Measurements from ENCODE around the gene CFAP119.

DNA sequence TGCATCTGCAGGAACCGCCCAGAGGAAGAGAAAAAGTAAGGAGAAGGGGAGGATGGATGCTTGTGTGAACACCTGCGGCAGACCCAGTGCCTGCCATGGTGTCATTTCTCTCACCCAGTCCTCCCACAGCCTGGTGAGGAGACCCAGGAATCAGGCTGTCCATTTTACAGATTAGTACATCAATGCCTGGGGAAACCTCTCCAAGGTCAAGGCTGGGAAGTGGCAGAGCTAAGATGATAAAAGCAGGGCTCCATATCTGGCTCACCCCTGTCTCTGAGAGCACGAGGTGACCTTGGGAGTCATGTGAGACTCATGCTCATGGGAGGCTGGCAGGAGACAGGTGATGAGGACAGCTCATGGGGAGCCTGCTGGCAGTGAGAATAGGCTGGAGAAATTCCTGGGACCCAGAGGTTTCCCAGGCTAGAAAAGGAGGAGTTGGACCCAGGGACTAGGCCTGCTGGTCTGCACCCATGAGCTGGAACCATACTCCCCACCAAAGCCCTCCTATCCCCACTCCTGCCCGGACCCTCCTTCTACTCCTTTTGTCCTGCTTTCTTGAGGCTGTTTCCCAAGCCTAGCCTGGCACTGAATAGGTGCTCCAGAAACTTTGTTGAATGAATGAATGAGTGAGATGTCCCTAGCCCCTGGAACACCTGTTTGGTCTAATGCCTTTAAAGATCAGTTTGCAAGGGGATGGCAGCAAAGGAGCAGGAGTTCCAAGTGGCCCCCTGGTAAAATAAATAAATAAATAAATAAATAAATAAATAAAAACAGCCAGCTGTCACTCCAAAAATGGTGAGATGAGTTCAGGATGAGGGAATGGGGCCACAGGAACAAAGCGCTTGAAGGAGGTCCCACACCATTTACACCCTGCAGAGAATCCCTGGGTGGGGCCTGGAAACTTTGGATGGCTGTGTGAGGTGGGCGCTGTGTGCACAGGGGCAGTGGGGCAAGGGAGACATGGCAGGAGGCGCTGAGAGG, 23.6 kb upstream of the CFAP119 start:
- no peak for TF ChIP-seq POLR2A (IDR thresholded peaks at IDR 0.05; ENCODE audit: low read depth)
- TF ChIP-seq, protein P1, sequence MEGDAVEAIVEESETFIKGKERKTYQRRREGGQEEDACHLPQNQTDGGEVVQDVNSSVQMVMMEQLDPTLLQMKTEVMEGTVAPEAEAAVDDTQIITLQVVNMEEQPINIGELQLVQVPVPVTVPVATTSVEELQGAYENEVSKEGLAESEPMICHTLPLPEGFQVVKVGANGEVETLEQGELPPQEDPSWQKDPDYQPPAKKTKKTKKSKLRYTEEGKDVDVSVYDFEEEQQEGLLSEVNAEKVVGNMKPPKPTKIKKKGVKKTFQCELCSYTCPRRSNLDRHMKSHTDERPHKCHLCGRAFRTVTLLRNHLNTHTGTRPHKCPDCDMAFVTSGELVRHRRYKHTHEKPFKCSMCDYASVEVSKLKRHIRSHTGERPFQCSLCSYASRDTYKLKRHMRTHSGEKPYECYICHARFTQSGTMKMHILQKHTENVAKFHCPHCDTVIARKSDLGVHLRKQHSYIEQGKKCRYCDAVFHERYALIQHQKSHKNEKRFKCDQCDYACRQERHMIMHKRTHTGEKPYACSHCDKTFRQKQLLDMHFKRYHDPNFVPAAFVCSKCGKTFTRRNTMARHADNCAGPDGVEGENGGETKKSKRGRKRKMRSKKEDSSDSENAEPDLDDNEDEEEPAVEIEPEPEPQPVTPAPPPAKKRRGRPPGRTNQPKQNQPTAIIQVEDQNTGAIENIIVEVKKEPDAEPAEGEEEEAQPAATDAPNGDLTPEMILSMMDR (IDR thresholded peaks at IDR 0.05), result no peak
- no peak for TF ChIP-seq POLR2AphosphoS5 (IDR thresholded peaks at IDR 0.05)
- TF ChIP-seq EP300 (IDR thresholded peaks at IDR 0.05), result no peak

Data from esophagus muscularis mucosa (tissue), 4 donors.